H7 (cell line): Measurements from ENCODE around the gene XRCC6. TPM values are rescaled to one million over a fixed set of nuclear protein-coding genes. Genes with fewer than 3 reads are reported as not detected.
"Not testable (repeated sequence)": the region's sequence is repeated elsewhere in the genome, so short reads cannot be mapped to it uniquely, and the experiment has no call there.

Experiments used
- DNase-seq: peaks from one replicate; pipeline ENCODE4 v3.0.0; 2012
- H3K27me3 ChIP-seq: 2 replicates; pipeline ENCODE4 v1.6.0; 2011; ENCODE audit warnings: mild to moderate bottlenecking, low read length; ENCODE audit not compliant: control insufficient read depth, insufficient read depth
- H3K36me3 ChIP-seq: replicated peaks from 2 replicates; pipeline ENCODE4 v1.5.1; 2011; ENCODE audit warnings: low read length; ENCODE audit not compliant: control insufficient read depth, insufficient read depth
- H3K4me3 ChIP-seq: 2 replicates; pipeline ENCODE4 v1.5.1; 2011; ENCODE audit warnings: low read depth, mild to moderate bottlenecking, control low read depth, low read length, moderate library complexity; ENCODE audit not compliant: insufficient read depth
- total RNA-seq: library from RNA; depleted of rRNA; stranded (reverse); fragments of >200 nt; shearing (Covaris generic); gene quantifications from 2 replicates; pipeline ENCODE4 v1.2.3, GENCODE V29; 2014

XRCC6 gene
- total RNA-seq, 1 experiment from 2014 or later = 658 TPM

- H3K36me3 ChIP-seq = no peaks in the 10 kb centered on the region
- peak within 1 kb of the TSS; percentile 87 for H3K4me3 ChIP-seq
- H3K27me3 ChIP-seq = no peaks in the 10 kb centered on the region
- peak; percentile 100 for DNase-seq
Observed at GRCh38 chr22:41589391-41590241, 31.5 kb upstream of the XRCC6 start, which contains the start of gene PMM1. PMM1 (minus strand) TSS chr22:41589840; CDS start chr22:41589805, 35 bp downstream.

GRCh38 chr22:41593336-41593960 is 27.6 kb upstream of the XRCC6 start:
- not testable (repeated sequence) for H3K27me3 ChIP-seq, DNase-seq, H3K36me3 ChIP-seq, H3K4me3 ChIP-seq

GRCh38 chr22:41595703-41596102 is 25.4 kb upstream of the XRCC6 start:
- Histone ChIP-seq H3K27me3 (no peaks in the 10 kb centered on the region), H3K4me3 (no peak overlapping the region), H3K36me3 (no peaks in the 10 kb centered on the region; the same call in 1 of the 2 replicates)
- no peak for DNase-seq

GRCh38 chr22:41596776-41597634 is 24.1 kb upstream of the XRCC6 start:
- peak; percentile 90 for DNase-seq
- Histone ChIP-seq H3K4me3 (no peak overlapping the region), H3K36me3 (peaks cover 2% of the 10 kb centered on the region), H3K27me3 (no peaks in the 10 kb centered on the region)

- H3K36me3 ChIP-seq = peaks cover 6% of the 10 kb centered on the region
- no peaks in the 10 kb centered on the region for H3K27me3 ChIP-seq
- no peak for DNase-seq
- H3K4me3 ChIP-seq = no peak overlapping the region
Observed at GRCh38 chr22:41597635-41597953, 23.5 kb upstream of the XRCC6 start.

- DNase-seq = no peak
- Histone ChIP-seq H3K4me3 (no peak overlapping the region), H3K27me3 (no peaks in the 10 kb centered on the region), H3K36me3 (peaks cover 8% of the 10 kb centered on the region)
Observed at GRCh38 chr22:41598081-41598480, 23.0 kb upstream of the XRCC6 start.

GRCh38 chr22:41598891-41599635 is 22.0 kb upstream of the XRCC6 start:
- no peak overlapping the region for H3K4me3 ChIP-seq
- no peak for DNase-seq
- H3K36me3 ChIP-seq = peaks cover 14% of the 10 kb centered on the region
- H3K27me3 ChIP-seq = no peaks in the 10 kb centered on the region

- H3K27me3 ChIP-seq = no peaks in the 10 kb centered on the region
- DNase-seq = no peak
- H3K36me3 ChIP-seq = peaks cover 24% of the 10 kb centered on the region
- no peak overlapping the region for H3K4me3 ChIP-seq
Observed at GRCh38 chr22:41600976-41601375, 20.1 kb upstream of the XRCC6 start.

- Histone ChIP-seq H3K27me3 (no peaks in the 10 kb centered on the region), H3K36me3 (peaks cover 32% of the 10 kb centered on the region), H3K4me3 (no peak overlapping the region)
- DNase-seq = no peak
Observed at GRCh38 chr22:41603873-41604332, 17.2 kb upstream of the XRCC6 start.

GRCh38 chr22:41608386-41608785 is 12.7 kb upstream of the XRCC6 start:
- no peak for DNase-seq
- Histone ChIP-seq H3K4me3 (no peak overlapping the region), H3K36me3 (peaks cover 22% of the 10 kb centered on the region), H3K27me3 (no peaks in the 10 kb centered on the region)

GRCh38 chr22:41612603-41613306 is 8.3 kb upstream of the XRCC6 start:
- Histone ChIP-seq H3K27me3 (no peaks in the 10 kb centered on the region), H3K4me3 (no peak overlapping the region), H3K36me3 (peaks cover 2% of the 10 kb centered on the region)
- DNase-seq = no peak

- Histone ChIP-seq H3K36me3 (peaks cover 2% of the 10 kb centered on the region; the same call in 1 of the 2 replicates), H3K4me3 (no peak overlapping the region), H3K27me3 (no peaks in the 10 kb centered on the region)
- no peak for DNase-seq
Observed at GRCh38 chr22:41613456-41613855, 7.6 kb upstream of the XRCC6 start.

GRCh38 chr22:41619979-41620588 is 1.0 kb upstream of the XRCC6 start:
- peak; percentile 79 for DNase-seq
- Histone ChIP-seq H3K4me3 (peak overlapping the region; percentile 93), H3K36me3 (peaks cover 13% of the 10 kb centered on the region), H3K27me3 (no peaks in the 10 kb centered on the region)
